Measurements from ENCODE around the gene TNNC1.

Gene TNNC1

GRCh38 chr3:52435246-52436101 is 18.4 kb downstream of the TNNC1 start:
- TF ChIP-seq CTCF (IDR thresholded peaks at IDR 0.05; ENCODE audit: low read depth, low read length) = no peak
- DNase-seq (ENCODE audit: extremely low read depth, low read depth) = no peak

GRCh38 chr3:52434491-52435115 is 19.2 kb downstream of the TNNC1 start:
- DNase-seq (ENCODE audit: extremely low read depth, low read depth) = no peak
- no peak for TF ChIP-seq CTCF (IDR thresholded peaks at IDR 0.05; ENCODE audit: low read depth, low read length)

- TF ChIP-seq CTCF (IDR thresholded peaks at IDR 0.05; ENCODE audit: low read depth, low read length) = no peak
- DNase-seq (ENCODE audit: extremely low read depth, low read depth) = no peak
These were observed 19.8 kb downstream of the TNNC1 start for GRCh38 chr3:52433996-52434479.

GRCh38 chr3:52433328-52433995 is 20.4 kb downstream of the TNNC1 start:
- no peak for DNase-seq (ENCODE audit: extremely low read depth, low read depth)
- no peak for TF ChIP-seq CTCF (IDR thresholded peaks at IDR 0.05; ENCODE audit: low read depth, low read length)

- DNase-seq (ENCODE audit: extremely low read depth, low read depth) = no peak
- no peak for TF ChIP-seq CTCF (IDR thresholded peaks at IDR 0.05; ENCODE audit: low read depth, low read length)
These were observed 21.1 kb downstream of the TNNC1 start for GRCh38 chr3:52432691-52433141.

GRCh38 chr3:52432225-52432624 is 21.6 kb downstream of the TNNC1 start:
- no peak for TF ChIP-seq CTCF (IDR thresholded peaks at IDR 0.05; ENCODE audit: low read depth, low read length)

More at GRCh38 chr3:52432225-52432624, 21.6 kb downstream of the TNNC1 start:
- DNase-seq (ENCODE audit: extremely low read depth, low read depth) = no peak
